NT2/D1 (cell line): ENCODE data around the gene FYB1.
"Not testable (repeated sequence)": the region's sequence is repeated elsewhere in the genome, so short reads cannot be mapped to it uniquely, and the experiment has no call there.

Source experiments
- DNase-seq: peaks from one replicate; pipeline ENCODE4 v3.0.0-alpha.2; 2011; ENCODE audit warnings: low read depth, low spot score
- H3K27me3 ChIP-seq: 2 replicates; pipeline ENCODE4 v1.6.0; 2011; ENCODE audit warnings: mild to moderate bottlenecking; ENCODE audit not compliant: insufficient read length, insufficient read depth
- H3K36me3 ChIP-seq: 2 replicates; pipeline ENCODE4 v1.6.1; 2011; ENCODE audit warnings: mild to moderate bottlenecking, low read length, mixed read lengths; ENCODE audit not compliant: insufficient read depth, insufficient read length
- H3K4me1 ChIP-seq: 2 replicates; pipeline ENCODE4 v1.5.1; 2011; ENCODE audit not compliant: insufficient read depth, insufficient read length
- H3K4me3 ChIP-seq: 2 replicates; pipeline ENCODE4 v1.5.1; 2011; ENCODE audit warnings: low read depth; ENCODE audit not compliant: insufficient read length
- H3K9ac ChIP-seq: 2 replicates; pipeline ENCODE4 v1.6.0; 2011; ENCODE audit warnings: low read depth; ENCODE audit not compliant: insufficient read length
- H3K9me3 ChIP-seq: 2 replicates; pipeline ENCODE4 v1.5.1; 2011; ENCODE audit warnings: mild to moderate bottlenecking, low read length; ENCODE audit not compliant: insufficient read depth
- SUZ12 ChIP-seq: IDR thresholded peaks from 2 replicates; pipeline ENCODE4 v1.6.1; 2011; ENCODE audit not compliant: insufficient read length, insufficient read depth; ENCODE audit errors: extremely low read depth
- YY1 ChIP-seq: IDR thresholded peaks from 2 replicates; pipeline ENCODE4 v1.6.1; 2011; ENCODE audit not compliant: insufficient read length, insufficient read depth
- ZNF274 ChIP-seq: IDR thresholded peaks from 2 replicates; pipeline ENCODE4 v1.6.1; 2011; ENCODE audit warnings: mild to moderate bottlenecking, low read depth, low read length

FYB1 gene

DNA sequence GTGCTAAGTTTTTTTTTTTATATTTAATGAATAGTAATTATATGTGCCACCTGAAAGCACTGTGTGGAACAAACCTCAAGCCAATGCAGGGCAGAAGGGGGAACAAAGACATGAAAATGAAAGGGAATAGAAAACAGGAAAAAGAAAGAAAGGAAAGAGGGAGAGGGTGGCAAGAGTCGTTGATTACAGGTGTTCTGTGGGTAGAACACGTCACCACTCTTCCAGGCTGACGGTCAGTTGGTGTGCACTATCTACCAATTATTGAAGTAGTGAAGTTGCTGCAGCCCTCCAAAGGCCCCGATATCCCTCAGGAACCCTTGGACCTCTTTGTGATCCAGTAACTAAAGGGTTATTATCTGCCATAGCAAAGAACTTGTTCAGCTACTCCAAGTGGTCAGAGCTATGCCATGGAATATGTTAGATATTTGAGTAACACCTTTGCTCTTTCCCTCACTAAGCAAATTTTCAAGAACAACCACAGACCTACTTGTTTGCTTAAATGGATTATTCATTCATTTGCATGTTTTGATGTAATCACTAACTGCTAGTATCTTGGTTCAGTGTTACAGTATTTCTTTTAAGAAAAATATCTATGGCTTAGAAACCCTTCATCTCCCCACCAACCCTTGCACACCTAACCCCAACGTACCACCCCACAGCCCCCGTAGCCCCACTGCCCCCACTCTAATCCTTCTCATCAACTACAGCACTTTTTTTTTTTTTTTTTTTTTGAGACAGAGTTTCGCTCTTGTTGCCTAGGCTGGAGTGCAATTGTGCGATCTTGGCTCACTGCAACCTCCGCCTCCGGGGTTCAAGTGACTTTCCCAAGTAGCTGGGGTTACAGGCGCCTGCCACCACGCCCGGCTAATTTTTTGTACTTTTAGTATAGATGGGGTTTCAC, 31.3 kb downstream of the FYB1 start:
- Histone ChIP-seq H3K36me3 (no peaks in the 10 kb centered on the region), H3K27me3 (no peaks in the 10 kb centered on the region), H3K4me3 (no peak overlapping the region), H3K9ac (no peak overlapping the region), H3K4me1 (no peaks in the 10 kb centered on the region), H3K9me3 (no peaks in the 10 kb centered on the region)
- DNase-seq: no peak
- no peak for TF ChIP-seq SUZ12
- TF ChIP-seq ZNF274: no peak
- no peak for TF ChIP-seq YY1

DNA sequence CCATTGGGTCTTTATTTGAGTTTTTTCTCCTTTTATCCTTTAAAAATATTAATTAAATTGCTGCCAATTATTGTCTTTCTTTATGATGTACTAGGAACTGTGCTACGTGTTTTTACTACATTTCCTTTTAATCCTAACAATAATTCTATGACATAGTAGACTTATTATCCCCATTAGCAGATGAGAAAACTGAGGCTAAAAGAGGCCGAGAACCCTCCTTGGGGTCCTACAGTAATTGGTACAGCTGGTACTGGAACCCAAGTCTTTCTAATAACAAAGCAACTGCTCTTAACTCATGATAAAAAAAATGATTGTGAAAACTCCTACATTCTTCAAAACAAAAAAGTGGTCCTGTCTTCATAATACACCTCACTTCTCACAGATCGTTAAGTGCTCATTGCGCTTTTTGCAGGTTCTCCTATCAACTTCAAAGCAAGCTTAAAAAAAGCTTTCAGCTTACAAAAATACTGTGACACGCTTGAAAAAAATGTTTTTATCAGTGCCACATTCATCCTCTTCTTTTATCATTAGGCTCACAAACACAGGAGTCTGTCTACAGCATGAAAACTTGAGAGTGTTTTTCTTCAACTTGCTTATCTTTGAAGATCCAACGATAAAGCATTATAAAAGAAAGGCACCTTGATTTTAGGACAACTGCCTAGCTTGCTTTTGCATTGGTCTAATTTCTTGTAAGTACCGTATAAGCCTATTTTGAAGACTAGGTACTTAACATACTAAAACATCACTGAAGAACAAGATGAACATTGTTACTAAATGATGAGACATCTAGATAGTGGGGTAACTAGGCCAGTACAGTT, 32.4 kb downstream of the FYB1 start:
- DNase-seq: no peak

GRCh38 chr5:39186289-39186688, 33.1 kb downstream of the FYB1 start:
- H3K4me1 ChIP-seq: no peaks in the 10 kb centered on the region
- DNase-seq: no peak
- no peak overlapping the region for H3K9ac ChIP-seq
- H3K4me3 ChIP-seq: no peak overlapping the region
- H3K9me3 ChIP-seq: no peaks in the 10 kb centered on the region
- H3K27me3 ChIP-seq: no peaks in the 10 kb centered on the region
- TF ChIP-seq ZNF274 (no peak), SUZ12 (no peak), YY1 (no peak)
- no peaks in the 10 kb centered on the region for H3K36me3 ChIP-seq

More for the DNA sequence above, 32.4 kb downstream of the FYB1 start:
- H3K27me3 ChIP-seq: no peaks in the 10 kb centered on the region
- H3K4me1 ChIP-seq: no peaks in the 10 kb centered on the region
- no peaks in the 10 kb centered on the region for H3K36me3 ChIP-seq
- H3K4me3 ChIP-seq: no peak overlapping the region
- TF ChIP-seq YY1: no peak
- no peak for TF ChIP-seq SUZ12
- TF ChIP-seq ZNF274: no peak
- H3K9ac ChIP-seq: no peak overlapping the region
- H3K9me3 ChIP-seq: no peaks in the 10 kb centered on the region

- Histone ChIP-seq H3K4me1 (no peaks in the 10 kb centered on the region), H3K9me3 (no peaks in the 10 kb centered on the region), H3K9ac (no peak overlapping the region), H3K4me3 (no peak overlapping the region), H3K27me3 (no peaks in the 10 kb centered on the region), H3K36me3 (no peaks in the 10 kb centered on the region)
- no peak for TF ChIP-seq ZNF274
- no peak for TF ChIP-seq YY1
- TF ChIP-seq SUZ12: no peak
- DNase-seq: no peak
These were observed 33.6 kb downstream of the FYB1 start for GRCh38 chr5:39185761-39186160.

DNA sequence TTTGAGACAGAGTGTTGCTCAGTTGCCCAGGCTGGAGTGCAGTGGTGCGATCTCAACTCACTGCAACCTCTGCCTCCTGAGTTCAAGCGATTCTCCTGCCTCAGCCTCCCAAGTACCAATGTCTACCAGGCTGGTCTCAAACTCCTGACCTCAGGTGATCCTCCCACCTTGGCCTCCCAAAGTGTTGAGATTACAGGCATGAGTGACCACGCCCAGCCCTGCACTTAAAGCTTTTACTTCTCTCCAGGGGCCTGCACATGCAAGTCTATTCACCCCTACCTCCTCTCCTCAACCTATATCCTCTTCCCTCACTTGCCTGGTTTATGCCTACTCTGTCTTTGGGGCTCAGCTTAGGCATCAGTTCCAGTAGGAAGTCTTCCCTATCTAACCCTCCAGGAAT, 39.8 kb downstream of the FYB1 start:
- not testable (repeated sequence) for H3K4me3 ChIP-seq, H3K4me1 ChIP-seq, H3K9me3 ChIP-seq, H3K9ac ChIP-seq, H3K36me3 ChIP-seq, H3K27me3 ChIP-seq, DNase-seq

- H3K9me3 ChIP-seq: no peaks in the 10 kb centered on the region
- TF ChIP-seq ZNF274 (no peak), SUZ12 (no peak), YY1 (no peak)
- DNase-seq: no peak
- H3K27me3 ChIP-seq: no peaks in the 10 kb centered on the region
- no peak overlapping the region for H3K4me3 ChIP-seq
- no peak overlapping the region for H3K9ac ChIP-seq
- H3K36me3 ChIP-seq: no peaks in the 10 kb centered on the region
- no peaks in the 10 kb centered on the region for H3K4me1 ChIP-seq
These were observed 40.5 kb downstream of the FYB1 start for GRCh38 chr5:39178861-39179260.

- H3K27me3 ChIP-seq: no peaks in the 10 kb centered on the region
- TF ChIP-seq YY1 (no peak), SUZ12 (no peak), ZNF274 (no peak)
- no peaks in the 10 kb centered on the region for H3K4me1 ChIP-seq
- H3K9me3 ChIP-seq: no peaks in the 10 kb centered on the region
- H3K9ac ChIP-seq: no peak overlapping the region
- no peaks in the 10 kb centered on the region for H3K36me3 ChIP-seq
- no peak for DNase-seq
- H3K4me3 ChIP-seq: no peak overlapping the region
These were observed 41.2 kb downstream of the FYB1 start for GRCh38 chr5:39178171-39178570.
